Upper lobe of right lung (tissue), 1 donor: ENCODE measurements around the gene R3HDM4. TPM values are rescaled to one million over a fixed set of nuclear protein-coding genes. Genes with fewer than 3 reads are reported as not detected.

Experiments used
- ATAC-seq: fragments of 200-7000 bp; cut with Tn5 transposase; one replicate; pipeline ENCODE4 v1.9.1; 2020; ENCODE audit warnings: mild to moderate bottlenecking, moderate library complexity
- DNase-seq: peaks from one replicate; pipeline ENCODE4 v3.0.0-alpha.2; 2020
- H3K27ac ChIP-seq: fragments of 200-600 bp; one replicate; pipeline ENCODE4 v1.8.0; 2022
- H3K27me3 ChIP-seq: fragments of 200-600 bp; one replicate; pipeline ENCODE4 v1.8.0; 2022; ENCODE audit warnings: mild to moderate bottlenecking
- H3K36me3 ChIP-seq: fragments of 200-600 bp; one replicate; pipeline ENCODE4 v1.8.0; 2022
- H3K4me1 ChIP-seq: fragments of 200-600 bp; one replicate; pipeline ENCODE4 v1.8.0; 2022
- H3K4me3 ChIP-seq: fragments of 200-600 bp; one replicate; pipeline ENCODE4 v1.8.0; 2022; ENCODE audit warnings: mild to moderate bottlenecking
- H3K9me3 ChIP-seq: fragments of 200-600 bp; one replicate; pipeline ENCODE4 v1.8.0; 2022
- intact Hi-C: fragments of 100-400 bp; cut with DNase I; formaldehyde crosslinking; loops from one replicate; pipeline ENCODE4 v1.11.0; 2022
- total RNA-seq: library from RNA; stranded (reverse); fragmentation: NEBNext Ultra II Directional; extraction: Animal tissue kit (Norgen Biotek cat#: 25700); gene quantifications from one replicate; pipeline ENCODE4 v1.2.1, GENCODE V29; 2021
- TF ChIP-seq, protein P1 (sequence below): fragments of 200-600 bp; IDR thresholded peaks from one replicate; pipeline ENCODE4 v1.8.0; 2022; ENCODE audit warnings: antibody characterized with exemption
- donor health status: DM: no; HTN: yes; CAD: no; lungs with severe emphysema.

The R3HDM4 gene
- total RNA-seq, 1 donor from 2014 or later = 50.7 TPM

DNA sequence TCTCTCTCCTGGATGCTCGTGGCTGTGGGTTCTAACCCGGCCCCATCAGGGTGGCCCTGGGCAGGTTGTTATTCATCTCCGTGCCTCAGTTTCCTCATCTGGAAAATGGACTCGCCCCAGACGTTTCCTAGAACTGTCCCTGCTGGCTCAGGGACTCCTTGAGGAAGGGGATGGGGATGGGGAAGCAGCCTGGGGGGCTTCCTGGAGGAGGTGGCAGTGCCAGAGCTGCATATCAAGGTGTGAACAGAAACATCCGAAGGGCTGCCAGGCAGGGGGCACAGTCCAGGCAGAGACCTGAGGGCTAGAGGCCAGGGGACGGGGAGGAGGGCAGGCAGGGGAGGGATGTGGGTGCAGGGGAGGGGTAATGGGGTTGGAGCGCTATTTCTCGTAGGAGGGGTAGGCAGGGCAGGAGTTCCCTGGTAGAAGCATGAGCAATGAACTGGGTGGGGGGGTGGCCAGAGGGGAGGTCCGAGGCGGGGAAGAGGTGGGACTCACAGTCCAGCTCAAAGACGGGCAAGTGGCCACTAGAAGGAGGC, 64.6 kb downstream of the R3HDM4 start:
- H3K36me3 ChIP-seq = no peaks in the 10 kb centered on the region
- H3K27me3 ChIP-seq = peaks cover 41% of the 10 kb centered on the region
- ATAC-seq = no peak
- TF ChIP-seq, protein P1, sequence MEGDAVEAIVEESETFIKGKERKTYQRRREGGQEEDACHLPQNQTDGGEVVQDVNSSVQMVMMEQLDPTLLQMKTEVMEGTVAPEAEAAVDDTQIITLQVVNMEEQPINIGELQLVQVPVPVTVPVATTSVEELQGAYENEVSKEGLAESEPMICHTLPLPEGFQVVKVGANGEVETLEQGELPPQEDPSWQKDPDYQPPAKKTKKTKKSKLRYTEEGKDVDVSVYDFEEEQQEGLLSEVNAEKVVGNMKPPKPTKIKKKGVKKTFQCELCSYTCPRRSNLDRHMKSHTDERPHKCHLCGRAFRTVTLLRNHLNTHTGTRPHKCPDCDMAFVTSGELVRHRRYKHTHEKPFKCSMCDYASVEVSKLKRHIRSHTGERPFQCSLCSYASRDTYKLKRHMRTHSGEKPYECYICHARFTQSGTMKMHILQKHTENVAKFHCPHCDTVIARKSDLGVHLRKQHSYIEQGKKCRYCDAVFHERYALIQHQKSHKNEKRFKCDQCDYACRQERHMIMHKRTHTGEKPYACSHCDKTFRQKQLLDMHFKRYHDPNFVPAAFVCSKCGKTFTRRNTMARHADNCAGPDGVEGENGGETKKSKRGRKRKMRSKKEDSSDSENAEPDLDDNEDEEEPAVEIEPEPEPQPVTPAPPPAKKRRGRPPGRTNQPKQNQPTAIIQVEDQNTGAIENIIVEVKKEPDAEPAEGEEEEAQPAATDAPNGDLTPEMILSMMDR = no peak
- intact Hi-C loops = no loop called here
- no peak overlapping the region for H3K4me3 ChIP-seq
- H3K9me3 ChIP-seq = no peaks in the 10 kb centered on the region
- H3K4me1 ChIP-seq = peaks cover 22% of the 10 kb centered on the region
- no peak for DNase-seq
- H3K27ac ChIP-seq = no peak overlapping the region

Other genes with a start within 250 kb of the R3HDM4 start
- 114 TPM for gene FSTL3, start 236.8 kb downstream of the R3HDM4 start, total RNA-seq
- gene PRSS57, start 217.8 kb downstream of the R3HDM4 start, total RNA-seq = not detected
- gene PALM, start 204.3 kb downstream of the R3HDM4 start, total RNA-seq = 56.9 TPM
- 15.9 TPM for gene MISP, start 162.1 kb downstream of the R3HDM4 start, total RNA-seq
- gene PTBP1, start 115.8 kb downstream of the R3HDM4 start, total RNA-seq = 245 TPM
- gene PLPPR3, start 91.3 kb downstream of the R3HDM4 start, total RNA-seq = 0.46 TPM
- gene AZU1, start 85.4 kb downstream of the R3HDM4 start, total RNA-seq = 0.75 TPM
- not detected for gene PRTN3, start 72.2 kb downstream of the R3HDM4 start, total RNA-seq
- gene ELANE, start 60.9 kb downstream of the R3HDM4 start, total RNA-seq = 0.52 TPM
- 153 TPM for gene CFD, start 53.6 kb downstream of the R3HDM4 start, total RNA-seq
- gene MED16, start 20.0 kb downstream of the R3HDM4 start, total RNA-seq = 51.8 TPM
- not detected for gene RNU6-9, start 19.7 kb downstream of the R3HDM4 start, total RNA-seq
- not detected for gene KISS1R, start 4.1 kb upstream of the R3HDM4 start, total RNA-seq
- 16.1 TPM for gene ARID3A, start 12.8 kb upstream of the R3HDM4 start, total RNA-seq
- gene WDR18, start 71.1 kb upstream of the R3HDM4 start, total RNA-seq = 21.9 TPM
- gene GRIN3B, start 87.2 kb upstream of the R3HDM4 start, total RNA-seq = not detected
- 167 TPM for gene TMEM259, start 107.9 kb upstream of the R3HDM4 start, total RNA-seq
- gene RNU6-2, start 108.3 kb upstream of the R3HDM4 start, total RNA-seq = not detected
- gene CNN2, start 113.4 kb upstream of the R3HDM4 start, total RNA-seq = 220 TPM
- gene ABCA7, start 126.9 kb upstream of the R3HDM4 start, total RNA-seq = 51.0 TPM
- gene ARHGAP45, start 153.9 kb upstream of the R3HDM4 start, total RNA-seq = 98.2 TPM
- 155 TPM for gene POLR2E, start 182.2 kb upstream of the R3HDM4 start, total RNA-seq
- 387 TPM for gene GPX4, start 190.8 kb upstream of the R3HDM4 start, total RNA-seq